ENCODE measurements around the gene TUBA8.
"Not testable (repeated sequence)": the region's sequence is repeated elsewhere in the genome, so short reads cannot be mapped to it uniquely, and the experiment has no call there.

GRCh38 chr22:18123476-18124025 is 12.9 kb downstream of the TUBA8 start:
- TF ChIP-seq POLR2AphosphoS5, CTCF, POLR2A (IDR thresholded peaks at IDR 0.05): not testable (repeated sequence)
